Fibroblast of lung (primary cell): Measurements from ENCODE around the gene OSMR.

Experiments
- EZH2 ChIP-seq: IDR thresholded peaks from 2 replicates; pipeline ENCODE4 v1.5.1; 2012; ENCODE audit warnings: low read length, control low read depth, mild to moderate bottlenecking; ENCODE audit errors: missing control alignments
- TF ChIP-seq, protein P1 (sequence below), 2 donors: IDR thresholded peaks in 1 of 2; conservative IDR thresholded peaks in 1 of 2; 1 replicate in 1 of 2; 2 replicates in 1 of 2; pipeline ENCODE4 v1.5.1; 2011 to 2012; ENCODE audit warnings: low read length in 2 of 2, control low read depth in 1 of 2, inconsistent platforms in 1 of 2, low read depth in 1 of 2, mild to moderate bottlenecking in 1 of 2

DNA sequence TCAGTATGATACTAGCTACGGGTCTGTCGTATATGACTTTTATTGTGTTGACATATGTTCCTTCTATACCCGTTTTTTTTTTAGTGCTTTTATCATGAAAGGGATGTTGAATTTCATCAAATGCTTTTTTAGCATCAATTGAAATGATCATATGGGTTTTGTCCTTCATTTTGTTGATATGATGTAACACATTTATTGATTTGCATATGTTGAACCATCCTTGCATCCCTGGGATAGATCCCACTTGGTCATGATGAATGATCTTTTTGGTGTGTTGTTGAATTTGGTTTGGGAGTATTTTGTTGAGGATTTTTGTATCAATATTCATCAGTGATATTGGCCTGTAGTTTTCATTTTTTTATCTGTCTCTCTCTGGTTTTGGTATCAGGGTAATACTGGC, 50.9 kb downstream of the OSMR start:
- TF ChIP-seq, protein P1, sequence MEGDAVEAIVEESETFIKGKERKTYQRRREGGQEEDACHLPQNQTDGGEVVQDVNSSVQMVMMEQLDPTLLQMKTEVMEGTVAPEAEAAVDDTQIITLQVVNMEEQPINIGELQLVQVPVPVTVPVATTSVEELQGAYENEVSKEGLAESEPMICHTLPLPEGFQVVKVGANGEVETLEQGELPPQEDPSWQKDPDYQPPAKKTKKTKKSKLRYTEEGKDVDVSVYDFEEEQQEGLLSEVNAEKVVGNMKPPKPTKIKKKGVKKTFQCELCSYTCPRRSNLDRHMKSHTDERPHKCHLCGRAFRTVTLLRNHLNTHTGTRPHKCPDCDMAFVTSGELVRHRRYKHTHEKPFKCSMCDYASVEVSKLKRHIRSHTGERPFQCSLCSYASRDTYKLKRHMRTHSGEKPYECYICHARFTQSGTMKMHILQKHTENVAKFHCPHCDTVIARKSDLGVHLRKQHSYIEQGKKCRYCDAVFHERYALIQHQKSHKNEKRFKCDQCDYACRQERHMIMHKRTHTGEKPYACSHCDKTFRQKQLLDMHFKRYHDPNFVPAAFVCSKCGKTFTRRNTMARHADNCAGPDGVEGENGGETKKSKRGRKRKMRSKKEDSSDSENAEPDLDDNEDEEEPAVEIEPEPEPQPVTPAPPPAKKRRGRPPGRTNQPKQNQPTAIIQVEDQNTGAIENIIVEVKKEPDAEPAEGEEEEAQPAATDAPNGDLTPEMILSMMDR (conservative IDR thresholded peaks at IDR 0.05 in 1 of 2, IDR thresholded peaks at IDR 0.05 in 1 of 2; ENCODE audit: low read depth in 1 of 2, low read length in 2 of 2): no peak
- no peak for TF ChIP-seq EZH2
